ENCODE data around the gene RND2.

RND2 gene

GRCh38 chr17:43016216-43016615 lies 8.8 kb upstream of the RND2 start:
- DNase-seq (ENCODE audit: low spot score): no peak
- in situ Hi-C loops (cut with MboI; ENCODE audit: low sequenced_read_pairs, unreplicated experiment): no loop called here
- no peak for TF ChIP-seq CTCF (IDR thresholded peaks at IDR 0.05; ENCODE audit: borderline replicate concordance, control extremely low read depth, extremely low read depth, insufficient read depth, missing control alignments)

- TF ChIP-seq CTCF (IDR thresholded peaks at IDR 0.05; ENCODE audit: borderline replicate concordance, control extremely low read depth, extremely low read depth, insufficient read depth, missing control alignments): no peak
- peak; percentile 40 for DNase-seq (ENCODE audit: low spot score)
- in situ Hi-C loops (cut with MboI; ENCODE audit: low sequenced_read_pairs, unreplicated experiment): no loop called here
Measured at GRCh38 chr17:43018008-43018853, 6.8 kb upstream of the RND2 start.

GRCh38 chr17:43018932-43019331 lies 6.1 kb upstream of the RND2 start:
- no peak for TF ChIP-seq CTCF (IDR thresholded peaks at IDR 0.05; ENCODE audit: borderline replicate concordance, control extremely low read depth, extremely low read depth, insufficient read depth, missing control alignments)
- in situ Hi-C loops (cut with MboI; ENCODE audit: low sequenced_read_pairs, unreplicated experiment): no loop called here
- no peak for DNase-seq (ENCODE audit: low spot score)

GRCh38 chr17:43019418-43019817 lies 5.6 kb upstream of the RND2 start:
- in situ Hi-C loops (cut with MboI; ENCODE audit: low sequenced_read_pairs, unreplicated experiment): no loop called here
- no peak for DNase-seq (ENCODE audit: low spot score)
- TF ChIP-seq CTCF (IDR thresholded peaks at IDR 0.05; ENCODE audit: borderline replicate concordance, control extremely low read depth, extremely low read depth, insufficient read depth, missing control alignments): no peak

- TF ChIP-seq CTCF (IDR thresholded peaks at IDR 0.05; ENCODE audit: borderline replicate concordance, control extremely low read depth, extremely low read depth, insufficient read depth, missing control alignments): no peak
- in situ Hi-C loops (cut with MboI; ENCODE audit: low sequenced_read_pairs, unreplicated experiment): no loop called here
- DNase-seq (ENCODE audit: low spot score): no peak
Measured at GRCh38 chr17:43020030-43020621, 4.9 kb upstream of the RND2 start.

GRCh38 chr17:43020789-43021740 lies 4.0 kb upstream of the RND2 start:
- no peak for TF ChIP-seq CTCF (IDR thresholded peaks at IDR 0.05; ENCODE audit: borderline replicate concordance, control extremely low read depth, extremely low read depth, insufficient read depth, missing control alignments)
- in situ Hi-C loops (cut with MboI; ENCODE audit: low sequenced_read_pairs, unreplicated experiment): no loop called here
- DNase-seq (ENCODE audit: low spot score): peak; percentile 75
